Activated T-cell treated with anti-CD3 and anti-CD28 coated beads, Interleukin-2, amount 50 U/mL, for 72 hours (primary cell): ENCODE measurements around the gene STX18. TPM values are rescaled to one million over a fixed set of nuclear protein-coding genes. Genes with fewer than 3 reads are reported as not detected.

ENCODE experiments used
- ATAC-seq, 2 donors: fragments of 150-1000 bp; cut with Tn5 transposase; replicated peaks in 1 of 2; 2 replicates each; pipeline ENCODE4 v1.10.0; 2021; ENCODE audit warnings: moderate library complexity in 2 of 2, mild to moderate bottlenecking in 1 of 2
- DNase-seq, 2 donors: peaks; one replicate each; pipeline ENCODE4 v3.0.0; 2021 to 2022; ENCODE audit warnings: mixed read lengths in 1 of 2
- H3K27ac Mint-ChIP-seq: one replicate; pipeline ENCODE4 v1.8.0; 2022; ENCODE audit warnings: mild to moderate bottlenecking, moderate library complexity, mixed read lengths
- H3K27me3 Mint-ChIP-seq: one replicate; pipeline ENCODE4 v1.8.0; 2022; ENCODE audit warnings: low read depth, mixed read lengths
- H3K36me3 Mint-ChIP-seq, 2 donors: one replicate each; pipeline ENCODE4 v1.8.0; 2022; ENCODE audit warnings: mixed read lengths in 2 of 2, mild to moderate bottlenecking in 1 of 2; ENCODE audit not compliant: insufficient read depth in 2 of 2
- H3K4me1 Mint-ChIP-seq: one replicate; pipeline ENCODE4 v1.8.0; 2022; ENCODE audit warnings: low read depth, mixed read lengths
- H3K4me3 Mint-ChIP-seq, 2 donors: one replicate each; pipeline ENCODE4 v1.8.0; 2022; ENCODE audit warnings: mild to moderate bottlenecking in 2 of 2, mixed read lengths in 2 of 2, moderate library complexity in 2 of 2
- H3K9me3 Mint-ChIP-seq, 2 donors: one replicate each; pipeline ENCODE4 v1.8.0; 2022; ENCODE audit warnings: mixed read lengths in 2 of 2
- total RNA-seq, 2 donors: library from RNA; stranded (reverse); gene quantifications; one replicate each; pipeline ENCODE4 v1.2.3, GENCODE V29; 2022

STX18 gene
- total RNA-seq, 2 donors from 2014 or later, result 22.3 to 24.0 TPM

DNA sequence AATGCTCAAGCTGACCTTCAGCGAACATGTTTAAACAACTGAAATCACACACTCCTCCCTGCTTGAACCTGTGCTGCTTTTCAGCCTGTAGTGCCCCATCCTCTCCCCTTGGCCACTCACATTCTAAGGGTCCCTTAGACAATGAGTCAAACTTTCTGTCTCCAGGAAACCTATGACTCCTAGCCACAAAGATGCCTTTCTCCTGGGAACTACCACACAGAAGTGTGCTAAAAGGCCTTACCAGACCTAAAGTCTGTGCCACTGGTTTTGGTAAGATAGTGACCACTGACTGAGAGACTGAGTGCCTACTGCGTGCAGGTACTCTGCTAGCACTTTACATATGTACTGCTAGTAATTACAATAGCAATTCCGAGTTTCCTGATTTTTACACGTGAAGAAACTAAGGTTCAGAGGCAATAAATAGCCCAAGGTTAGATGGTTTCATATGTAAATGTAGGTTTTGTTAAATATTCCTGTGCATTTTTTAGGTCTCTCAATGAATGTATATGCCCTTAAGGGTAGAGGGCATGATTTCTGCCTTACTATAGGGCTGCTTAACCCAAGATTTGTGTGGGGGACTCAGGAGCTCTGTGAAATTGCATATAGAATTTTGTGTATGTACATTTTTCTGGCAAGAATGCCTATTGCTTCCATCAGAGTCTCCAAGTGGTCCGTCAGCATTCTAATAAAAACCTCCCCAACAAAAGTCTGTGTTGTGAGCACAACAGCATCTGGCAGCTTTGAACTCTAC, 83.9 kb downstream of the STX18 start:
- Mint-ChIP-seq H3K27ac (peak overlapping the region; percentile 18), H3K27me3 (no peaks in the 10 kb centered on the region), H3K36me3 (peaks cover 2 to 6% of the 10 kb centered on the region in 2 donors), H3K4me3 (no peak overlapping the region), H3K9me3 (no peaks in the 10 kb centered on the region), H3K4me1 (peaks cover 19% of the 10 kb centered on the region)
- no peak for DNase-seq
- ATAC-seq, result no peak

DNA sequence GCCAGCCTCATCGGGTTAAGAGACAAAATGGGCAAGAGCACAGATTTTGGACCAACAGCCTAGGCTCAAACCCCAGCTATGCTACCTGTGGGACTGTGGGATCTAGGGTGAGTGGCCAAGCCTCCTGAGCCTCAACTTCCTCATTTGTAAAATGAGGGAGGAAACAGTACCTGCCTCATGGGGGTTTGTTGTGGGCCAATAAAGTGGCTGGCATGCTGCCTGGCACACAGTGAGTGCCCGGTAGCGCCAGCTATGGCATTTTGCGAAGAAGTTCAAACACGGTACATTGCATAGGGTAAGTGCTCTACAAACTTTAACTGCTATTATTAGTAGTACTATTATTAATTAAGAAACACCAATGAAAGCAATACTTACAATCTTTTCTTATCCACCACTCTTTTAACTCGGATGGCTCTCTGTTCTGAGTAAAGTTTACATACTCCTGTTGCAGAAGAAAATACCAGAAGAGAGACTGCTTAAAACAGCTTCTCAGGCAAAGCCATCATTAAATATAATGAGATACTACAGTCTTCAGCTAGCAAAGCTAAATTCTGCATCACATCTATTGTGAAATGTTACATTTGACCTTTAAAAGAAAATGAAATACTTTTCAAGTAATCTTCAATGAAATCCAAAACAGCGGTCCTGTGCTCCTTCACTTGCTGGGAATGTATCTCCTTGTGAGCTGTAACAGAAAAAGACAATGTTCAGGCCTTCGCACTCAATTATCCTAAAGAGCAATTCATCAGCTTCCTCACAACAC, 84.9 kb downstream of the STX18 start:
- H3K36me3 Mint-ChIP-seq, result peaks cover 2 to 6% of the 10 kb centered on the region in 2 donors
- H3K27me3 Mint-ChIP-seq, result no peaks in the 10 kb centered on the region
- H3K4me3 Mint-ChIP-seq, result no peak overlapping the region
- peaks cover 14% of the 10 kb centered on the region for H3K4me1 Mint-ChIP-seq
- ATAC-seq (no peak), DNase-seq (no peak)
- no peak overlapping the region for H3K27ac Mint-ChIP-seq
- H3K9me3 Mint-ChIP-seq, result no peaks in the 10 kb centered on the region

DNA sequence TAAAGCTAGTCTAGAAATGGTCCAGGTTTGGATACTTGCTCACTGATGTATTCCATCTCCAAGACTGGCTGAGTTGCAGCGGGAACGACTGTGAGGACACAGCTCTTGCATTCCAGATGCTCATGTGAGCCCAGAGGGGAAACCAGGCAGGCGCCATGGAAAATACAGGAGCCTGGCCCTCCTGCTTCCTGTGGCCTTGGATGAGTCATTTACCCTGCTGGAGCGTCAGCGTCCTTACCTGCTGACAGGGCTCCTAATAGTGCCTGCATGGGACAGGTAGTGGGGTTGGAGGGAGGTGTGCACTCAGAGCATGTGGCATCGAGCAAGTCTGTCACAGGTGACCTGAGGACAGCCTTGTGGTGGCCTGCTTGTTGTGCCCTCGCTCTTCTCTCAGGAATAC, 85.5 kb downstream of the STX18 start:
- no peaks in the 10 kb centered on the region for H3K9me3 Mint-ChIP-seq
- no peak overlapping the region for H3K27ac Mint-ChIP-seq
- DNase-seq, result no peak
- peaks cover 2 to 6% of the 10 kb centered on the region in 2 donors for H3K36me3 Mint-ChIP-seq
- no peaks in the 10 kb centered on the region for H3K27me3 Mint-ChIP-seq
- H3K4me3 Mint-ChIP-seq, result no peak overlapping the region
- no peak for ATAC-seq
- peaks cover 8% of the 10 kb centered on the region for H3K4me1 Mint-ChIP-seq

DNA sequence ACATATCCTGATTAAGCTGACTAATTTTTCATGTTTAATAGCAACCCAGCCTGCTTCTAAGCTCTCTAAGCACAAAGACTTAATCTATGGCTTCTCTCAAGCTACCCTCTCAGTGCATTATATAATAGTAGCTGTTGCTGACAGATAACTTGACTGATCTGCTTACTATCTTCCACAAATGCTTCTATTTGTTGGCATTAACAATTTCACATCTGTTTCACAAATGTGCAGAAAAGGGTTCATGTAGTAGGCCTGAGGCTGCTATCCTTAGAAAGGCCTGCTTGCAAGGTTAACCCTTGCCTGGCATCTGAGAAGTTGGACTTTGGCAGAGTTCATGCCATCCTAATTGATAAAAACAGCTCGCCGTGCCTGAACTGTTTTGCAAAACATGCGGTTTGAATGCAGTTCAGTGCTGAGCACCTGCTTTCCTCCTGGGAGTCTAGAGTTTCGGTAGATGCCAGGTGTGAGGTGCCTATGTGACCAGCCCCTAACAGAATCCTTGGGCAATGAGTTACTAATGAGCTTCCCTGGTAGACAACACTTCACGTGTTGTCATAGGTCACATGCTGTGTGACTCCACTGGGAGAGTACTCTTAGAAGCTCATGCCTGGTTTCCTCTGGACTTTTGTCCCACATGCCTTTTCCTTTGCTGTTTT, 86.5 kb downstream of the STX18 start:
- H3K9me3 Mint-ChIP-seq, result no peaks in the 10 kb centered on the region
- no peak overlapping the region for H3K27ac Mint-ChIP-seq
- DNase-seq (no peak), ATAC-seq (no peak)
- H3K36me3 Mint-ChIP-seq, result peaks cover 2 to 6% of the 10 kb centered on the region in 2 donors
- H3K27me3 Mint-ChIP-seq, result no peaks in the 10 kb centered on the region
- no peak overlapping the region for H3K4me3 Mint-ChIP-seq
- H3K4me1 Mint-ChIP-seq, result no peaks in the 10 kb centered on the region

GRCh38 chr4:4446434-4446833, 95.4 kb downstream of the STX18 start:
- Mint-ChIP-seq H3K27me3 (no peaks in the 10 kb centered on the region), H3K27ac (no peak overlapping the region), H3K36me3 (no peaks in the 10 kb centered on the region), H3K9me3 (no peaks in the 10 kb centered on the region), H3K4me1 (no peaks in the 10 kb centered on the region), H3K4me3 (no peak overlapping the region)
- DNase-seq (no peak), ATAC-seq (no peak)

GRCh38 chr4:4443821-4444220, 98.0 kb downstream of the STX18 start:
- no peak overlapping the region for H3K27ac Mint-ChIP-seq
- no peaks in the 10 kb centered on the region for H3K27me3 Mint-ChIP-seq
- ATAC-seq (no peak), DNase-seq (no peak)
- no peaks in the 10 kb centered on the region for H3K4me1 Mint-ChIP-seq
- no peak overlapping the region for H3K4me3 Mint-ChIP-seq
- H3K36me3 Mint-ChIP-seq, result no peaks in the 10 kb centered on the region
- no peaks in the 10 kb centered on the region for H3K9me3 Mint-ChIP-seq

GRCh38 chr4:4440333-4441061, 101.4 kb downstream of the STX18 start:
- Mint-ChIP-seq H3K4me3 (no peak overlapping the region), H3K4me1 (peaks cover 7% of the 10 kb centered on the region), H3K27ac (no peak overlapping the region), H3K36me3 (peaks cover 0 to 7% of the 10 kb centered on the region in 2 donors), H3K9me3 (no peaks in the 10 kb centered on the region), H3K27me3 (no peaks in the 10 kb centered on the region)
- DNase-seq, result no peak
- no peak for ATAC-seq

- H3K4me3 Mint-ChIP-seq, result no peak overlapping the region
- no peaks in the 10 kb centered on the region for H3K27me3 Mint-ChIP-seq
These were observed 102.1 kb downstream of the STX18 start for GRCh38 chr4:4439782-4440181.

GRCh38 chr4:4438891-4439290, 103.0 kb downstream of the STX18 start:
- no peak for DNase-seq
- peaks cover 0 to 7% of the 10 kb centered on the region in 2 donors for H3K36me3 Mint-ChIP-seq
- H3K4me3 Mint-ChIP-seq, result no peak overlapping the region
- peaks cover 7% of the 10 kb centered on the region for H3K4me1 Mint-ChIP-seq
- H3K27ac Mint-ChIP-seq, result no peak overlapping the region
- no peaks in the 10 kb centered on the region for H3K27me3 Mint-ChIP-seq
- H3K9me3 Mint-ChIP-seq, result no peaks in the 10 kb centered on the region
- ATAC-seq, result no peak

More at GRCh38 chr4:4439782-4440181, 102.1 kb downstream of the STX18 start:
- ATAC-seq, result no peak
- no peak for DNase-seq
- no peak overlapping the region for H3K27ac Mint-ChIP-seq
- peaks cover 7% of the 10 kb centered on the region for H3K4me1 Mint-ChIP-seq
- no peaks in the 10 kb centered on the region for H3K9me3 Mint-ChIP-seq
- peaks cover 0 to 7% of the 10 kb centered on the region in 2 donors for H3K36me3 Mint-ChIP-seq

DNA sequence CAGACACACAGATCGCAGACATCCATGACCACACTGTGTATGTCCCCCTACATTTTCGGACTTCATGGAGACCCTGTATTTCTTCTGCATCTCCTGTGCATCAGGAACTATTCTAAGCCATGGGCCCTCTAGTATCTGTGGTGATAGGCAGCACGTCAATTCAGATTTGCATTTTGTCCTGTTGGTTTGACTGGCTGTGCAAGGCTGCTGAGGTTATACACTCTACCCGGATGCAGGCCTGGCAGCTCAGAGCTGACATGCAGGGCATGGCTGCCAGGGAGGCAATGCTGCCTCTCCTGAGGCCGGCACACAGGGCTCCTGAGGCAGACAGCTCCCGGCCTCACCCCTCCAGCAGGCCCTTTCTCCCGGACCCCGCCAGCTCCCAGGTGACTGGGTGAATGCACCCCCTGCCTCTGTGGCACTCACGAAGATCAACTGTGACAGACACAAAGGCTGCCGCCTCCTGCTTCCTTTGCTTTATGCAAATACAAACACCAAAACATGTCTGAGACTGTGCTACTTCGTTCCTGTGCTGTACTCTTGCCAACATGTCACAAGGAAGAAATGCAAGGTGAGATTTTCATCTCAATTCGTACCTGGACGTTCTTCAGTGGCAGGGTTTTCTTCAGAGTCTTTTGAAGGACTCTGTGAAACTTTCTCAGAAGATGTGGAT, 103.9 kb downstream of the STX18 start:
- Mint-ChIP-seq H3K36me3 (peaks cover 0 to 7% of the 10 kb centered on the region in 2 donors), H3K27ac (no peak overlapping the region), H3K9me3 (no peaks in the 10 kb centered on the region), H3K4me3 (no peak overlapping the region), H3K4me1 (peaks cover 7% of the 10 kb centered on the region), H3K27me3 (no peaks in the 10 kb centered on the region)
- no peak for DNase-seq
- no peak for ATAC-seq

GRCh38 chr4:4436244-4436823, 105.5 kb downstream of the STX18 start:
- peak overlapping the region in 1 of 2 donors; percentile 37 for H3K4me3 Mint-ChIP-seq
- H3K4me1 Mint-ChIP-seq, result peaks cover 7% of the 10 kb centered on the region
- no peaks in the 10 kb centered on the region for H3K9me3 Mint-ChIP-seq
- H3K27ac Mint-ChIP-seq, result peak overlapping the region; percentile 75
- no peaks in the 10 kb centered on the region for H3K27me3 Mint-ChIP-seq
- peaks cover 0 to 7% of the 10 kb centered on the region in 2 donors for H3K36me3 Mint-ChIP-seq
- DNase-seq (no peak), ATAC-seq (peak in 1 of 2 donors; percentile 79)

GRCh38 chr4:4433941-4434340, 107.9 kb downstream of the STX18 start:
- no peak overlapping the region for H3K27ac Mint-ChIP-seq

More at GRCh38 chr4:4433941-4434340, 107.9 kb downstream of the STX18 start:
- H3K4me1 Mint-ChIP-seq, result peaks cover 7% of the 10 kb centered on the region
- ATAC-seq (no peak), DNase-seq (no peak)
- peaks cover 0 to 7% of the 10 kb centered on the region in 2 donors for H3K36me3 Mint-ChIP-seq
- no peaks in the 10 kb centered on the region for H3K9me3 Mint-ChIP-seq
- no peaks in the 10 kb centered on the region for H3K27me3 Mint-ChIP-seq
- H3K4me3 Mint-ChIP-seq, result no peak overlapping the region
